Stimulated activated CD4-positive, alpha-beta T cell treated with anti-CD3 and anti-CD28 coated beads, Interleukin-1b, Interleukin-23, amount 100 ng/mL, for 4 hours (primary cell): ENCODE results near the gene MACROD2.

Experiments
- DNase-seq, 2 donors: peaks; one replicate each; pipeline ENCODE4 v3.0.0-alpha.2; 2020; ENCODE audit warnings: low read depth in 2 of 2

Gene MACROD2

GRCh38 chr20:15265581-15266309, 1270.4 kb downstream of the MACROD2 start:
- no peak for DNase-seq

- DNase-seq = no peak
These were observed 1272.6 kb downstream of the MACROD2 start for GRCh38 chr20:15267935-15268334.

- DNase-seq = no peak
These were observed 1282.7 kb downstream of the MACROD2 start for GRCh38 chr20:15278041-15278440.

GRCh38 chr20:15287329-15287728, 1292.0 kb downstream of the MACROD2 start:
- no peak for DNase-seq

GRCh38 chr20:15288106-15288505, 1292.8 kb downstream of the MACROD2 start:
- DNase-seq = no peak

- DNase-seq = no peak
These were observed 1294.0 kb downstream of the MACROD2 start for GRCh38 chr20:15289337-15289736.

- no peak for DNase-seq
These were observed 1297.1 kb downstream of the MACROD2 start for GRCh38 chr20:15292405-15292804.

- DNase-seq = no peak
These were observed 1301.1 kb downstream of the MACROD2 start for GRCh38 chr20:15296422-15296821.

- DNase-seq = no peak
These were observed 1302.0 kb downstream of the MACROD2 start for GRCh38 chr20:15297059-15297875.

- DNase-seq = no peak
These were observed 1306.8 kb downstream of the MACROD2 start for GRCh38 chr20:15302075-15302474.

- DNase-seq = no peak
These were observed 1315.0 kb downstream of the MACROD2 start for GRCh38 chr20:15310361-15310760.

GRCh38 chr20:15316556-15316955, 1321.2 kb downstream of the MACROD2 start:
- no peak for DNase-seq

GRCh38 chr20:15317546-15318232, 1322.4 kb downstream of the MACROD2 start:
- no peak for DNase-seq

- DNase-seq = no peak
These were observed 1323.4 kb downstream of the MACROD2 start for GRCh38 chr20:15318682-15319081.

GRCh38 chr20:15319439-15319838, 1324.1 kb downstream of the MACROD2 start:
- no peak for DNase-seq

- DNase-seq = no peak
These were observed 1325.6 kb downstream of the MACROD2 start for GRCh38 chr20:15320941-15321340.

GRCh38 chr20:15327123-15327522, 1331.8 kb downstream of the MACROD2 start:
- no peak for DNase-seq

- no peak for DNase-seq
These were observed 1332.8 kb downstream of the MACROD2 start for GRCh38 chr20:15328084-15328483.

GRCh38 chr20:15332711-15333160, 1337.4 kb downstream of the MACROD2 start:
- no peak for DNase-seq

- no peak for DNase-seq
These were observed 1337.9 kb downstream of the MACROD2 start for GRCh38 chr20:15333170-15333569.

- no peak for DNase-seq
These were observed 1340.7 kb downstream of the MACROD2 start for GRCh38 chr20:15336011-15336410.

GRCh38 chr20:15336536-15336935, 1341.2 kb downstream of the MACROD2 start:
- DNase-seq = no peak
